OCI-LY7 (cell line): ENCODE measurements around the gene RCOR1. TPM values are rescaled to one million over a fixed set of nuclear protein-coding genes. Genes with fewer than 3 reads are reported as not detected.
A peak's percentile ranks its signal among the peaks of the same experiment; 100 is the strongest.

ENCODE experiments used
- BruUV-seq: library from RNA; stranded (reverse); fragments of 400-500 nt; replicated peaks from 2 replicates; lab custom pipeline; 2021; lab: Mats Ljungman, UMichigan
- CTCF ChIA-PET: fragments of 300-600 bp; sonication (Branson Sonifier 250); formaldehyde crosslinking; loops from one replicate; lab custom pipeline; 2022; ENCODE audit warnings: antibody characterized with exemption; ENCODE audit not compliant: unreplicated experiment; lab: Charles Lee
- POLR2A ChIA-PET: fragments of 300-600 bp; sonication (Branson Sonifier 250); formaldehyde crosslinking; loops from one replicate; lab custom pipeline; 2022; ENCODE audit warnings: antibody characterized with exemption; lab: Charles Lee
- DNase-seq: peaks from one replicate; pipeline ENCODE4 v3.0.0-alpha.2; 2015; ENCODE audit warnings: low spot score
- H2AFZ ChIP-seq: fragments of 200-600 bp; sonication (generic), shearing (Covaris generic); 2 replicates; pipeline ENCODE4 v1.6.1; 2014; ENCODE audit warnings: mild to moderate bottlenecking, antibody characterized with exemption, low read length, moderate library complexity
- H3K27ac ChIP-seq: fragments of 200-600 bp; sonication (generic); 2 replicates; pipeline ENCODE4 v1.5.1; 2014; ENCODE audit warnings: mixed run types, low read depth, mild to moderate bottlenecking, moderate library complexity, low read length, inconsistent platforms; ENCODE audit not compliant: poor library complexity, severe bottlenecking
- H3K36me3 ChIP-seq: fragments of 200-600 bp; sonication (generic); 2 replicates; pipeline ENCODE4 v1.6.1; 2014; ENCODE audit warnings: mild to moderate bottlenecking, antibody characterized with exemption, low read length, moderate library complexity, mixed read lengths; ENCODE audit not compliant: insufficient read depth
- H3K4me1 ChIP-seq: fragments of 200-600 bp; sonication (generic); 2 replicates; pipeline ENCODE4 v1.5.1; 2014; ENCODE audit warnings: mild to moderate bottlenecking, low read length; ENCODE audit not compliant: insufficient read depth, poor library complexity, severe bottlenecking
- H3K4me2 ChIP-seq: fragments of 200-600 bp; sonication (generic); 2 replicates; pipeline ENCODE4 v1.6.1; 2014; ENCODE audit warnings: mild to moderate bottlenecking, low read length
- H3K4me3 ChIP-seq: fragments of 200-600 bp; sonication (generic); 2 replicates; pipeline ENCODE4 v1.5.1; 2014; ENCODE audit warnings: mild to moderate bottlenecking, low read depth, low read length; ENCODE audit not compliant: poor library complexity, severe bottlenecking
- H3K79me2 ChIP-seq: fragments of 200-600 bp; sonication (generic); 2 replicates; pipeline ENCODE4 v1.6.1; 2016; ENCODE audit warnings: low read depth, mild to moderate bottlenecking, low read length, moderate library complexity, mixed read lengths; ENCODE audit not compliant: insufficient read depth
- H3K9me2 ChIP-seq: fragments of 200-600 bp; sonication (generic); 2 replicates; pipeline ENCODE4 v1.6.1; 2016; ENCODE audit warnings: mild to moderate bottlenecking, low read length, mixed read lengths; ENCODE audit not compliant: insufficient read depth
- H3K9me3 ChIP-seq: fragments of 200-600 bp; sonication (generic); 2 replicates; pipeline ENCODE4 v1.6.1; 2014; ENCODE audit warnings: mild to moderate bottlenecking, mixed run types, low read length, mixed read lengths
- H4K20me1 ChIP-seq: fragments of 200-600 bp; sonication (generic); 2 replicates; pipeline ENCODE4 v1.6.1; 2014; ENCODE audit warnings: mild to moderate bottlenecking, antibody characterized with exemption, low read length, moderate library complexity, mixed read lengths; ENCODE audit not compliant: insufficient read depth
- EZH2phosphoT487 ChIP-seq: fragments of 200-600 bp; sonication (generic); IDR thresholded peaks from 2 replicates; pipeline ENCODE4 v1.6.1; 2018; ENCODE audit warnings: low read depth, borderline replicate concordance, mild to moderate bottlenecking, mixed run types, antibody characterized with exemption, low read length, moderate library complexity, mixed read lengths
- intact Hi-C: fragments of 100-400 bp; cut with micrococcal nuclease; formaldehyde crosslinking; loops from one replicate; pipeline ENCODE4 v1.10.0; 2022; ENCODE audit not compliant: unreplicated experiment
- total RNA-seq, 2 experiments: library from RNA; depleted of rRNA in 1 of 2; stranded (reverse); fragments of >200 nt in 1 of 2; shearing (Covaris generic) in 1 of 2; gene quantifications; 2 replicates each; pipeline ENCODE4 v1.2.3, GENCODE V29; 2014 to 2022
- TF ChIP-seq, protein P1 (sequence below): fragments of 200-600 bp; sonication (generic); conservative IDR thresholded peaks from 2 replicates; pipeline ENCODE4 v1.5.1; 2014; ENCODE audit warnings: mild to moderate bottlenecking, antibody characterized with exemption, low read length, moderate library complexity, mixed read lengths

The RCOR1 gene
- total RNA-seq, 2 experiments from 2014 or later, result 12.1 to 30.2 TPM

DNA sequence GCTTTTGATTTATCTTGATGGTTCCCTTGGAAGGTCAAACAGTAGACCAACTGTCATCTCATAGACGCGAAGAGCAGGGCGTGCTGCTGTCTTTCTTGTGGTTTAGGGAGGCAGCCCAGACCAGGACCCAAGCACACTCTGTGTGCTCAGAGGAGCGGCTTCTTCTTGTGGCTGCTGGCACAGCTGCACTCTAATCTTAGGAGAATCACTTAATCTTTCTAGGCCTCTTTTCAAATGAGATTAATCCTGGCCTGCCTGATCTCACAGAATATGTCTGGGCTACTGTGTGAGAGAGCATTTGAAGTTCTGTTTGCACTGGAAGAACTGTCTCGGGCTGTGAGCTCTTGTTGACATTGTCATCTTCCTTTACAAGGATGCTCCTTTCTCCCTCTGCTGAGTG lies 124.8 kb downstream of the RCOR1 start:
- Histone ChIP-seq H2AFZ (no peak overlapping the region), H3K27ac (no peak overlapping the region), H3K4me1 (no peaks in the 10 kb centered on the region), H3K9me2 (no peaks in the 10 kb centered on the region), H3K36me3 (peaks cover 55% of the 10 kb centered on the region), H3K9me3 (no peaks in the 10 kb centered on the region), H3K4me3 (no peak overlapping the region), H3K79me2 (no peaks in the 10 kb centered on the region), H3K4me2 (no peak overlapping the region), H4K20me1 (no peaks in the 10 kb centered on the region)
- POLR2A ChIA-PET, result no interaction called here
- CTCF ChIA-PET, result interaction anchor here (1.0 kb wide), 1 partner anchor 358 kb away, joined by 3 read pairs; no protein-coding TSS in a partner anchor
- intact Hi-C loops, result no loop called here
- BruUV-seq, result no TSS peak
- no peak for DNase-seq
- TF ChIP-seq EZH2phosphoT487, result no peak
- TF ChIP-seq, protein P1, sequence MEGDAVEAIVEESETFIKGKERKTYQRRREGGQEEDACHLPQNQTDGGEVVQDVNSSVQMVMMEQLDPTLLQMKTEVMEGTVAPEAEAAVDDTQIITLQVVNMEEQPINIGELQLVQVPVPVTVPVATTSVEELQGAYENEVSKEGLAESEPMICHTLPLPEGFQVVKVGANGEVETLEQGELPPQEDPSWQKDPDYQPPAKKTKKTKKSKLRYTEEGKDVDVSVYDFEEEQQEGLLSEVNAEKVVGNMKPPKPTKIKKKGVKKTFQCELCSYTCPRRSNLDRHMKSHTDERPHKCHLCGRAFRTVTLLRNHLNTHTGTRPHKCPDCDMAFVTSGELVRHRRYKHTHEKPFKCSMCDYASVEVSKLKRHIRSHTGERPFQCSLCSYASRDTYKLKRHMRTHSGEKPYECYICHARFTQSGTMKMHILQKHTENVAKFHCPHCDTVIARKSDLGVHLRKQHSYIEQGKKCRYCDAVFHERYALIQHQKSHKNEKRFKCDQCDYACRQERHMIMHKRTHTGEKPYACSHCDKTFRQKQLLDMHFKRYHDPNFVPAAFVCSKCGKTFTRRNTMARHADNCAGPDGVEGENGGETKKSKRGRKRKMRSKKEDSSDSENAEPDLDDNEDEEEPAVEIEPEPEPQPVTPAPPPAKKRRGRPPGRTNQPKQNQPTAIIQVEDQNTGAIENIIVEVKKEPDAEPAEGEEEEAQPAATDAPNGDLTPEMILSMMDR, result no peak

DNA sequence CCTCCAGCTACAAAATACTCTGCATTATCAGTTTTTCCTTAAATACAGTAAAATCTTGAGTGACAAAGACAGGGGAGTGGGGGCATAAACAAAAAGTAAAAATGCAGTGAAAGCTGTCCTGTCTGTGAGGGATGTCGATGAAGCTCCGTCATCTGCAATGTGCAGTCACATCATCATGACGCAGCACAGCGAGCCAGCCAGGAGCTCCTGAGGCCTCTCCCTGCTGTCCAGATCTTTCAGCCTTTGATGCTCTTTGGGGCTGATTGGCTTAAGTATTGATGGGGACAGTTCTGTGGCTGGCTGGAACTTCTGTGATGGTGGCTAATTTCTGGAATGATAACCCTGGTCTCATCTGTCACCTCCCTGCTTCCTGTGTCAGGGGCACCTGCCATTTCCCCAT lies 130.2 kb downstream of the RCOR1 start:
- H3K4me1 ChIP-seq, result no peaks in the 10 kb centered on the region
- no peak for DNase-seq
- no peak overlapping the region for H3K27ac ChIP-seq
- no peaks in the 10 kb centered on the region for H3K9me3 ChIP-seq
- no peaks in the 10 kb centered on the region for H3K79me2 ChIP-seq
- H3K36me3 ChIP-seq, result peaks cover 73% of the 10 kb centered on the region
- H3K9me2 ChIP-seq, result no peaks in the 10 kb centered on the region
- no peak for TF ChIP-seq EZH2phosphoT487
- TF ChIP-seq, protein P1, result no peak
- no peak overlapping the region for H3K4me3 ChIP-seq
- no peaks in the 10 kb centered on the region for H4K20me1 ChIP-seq
- no peak overlapping the region for H2AFZ ChIP-seq
- intact Hi-C loops, result no loop called here
- no peak overlapping the region for H3K4me2 ChIP-seq
- POLR2A ChIA-PET, result interaction anchor here (0.7 kb wide), 1 partner anchor 128 kb away, joined by 4 read pairs; no protein-coding TSS in a partner anchor
- TSS peak; percentile 6 for BruUV-seq
- CTCF ChIA-PET, result no interaction called here

DNA sequence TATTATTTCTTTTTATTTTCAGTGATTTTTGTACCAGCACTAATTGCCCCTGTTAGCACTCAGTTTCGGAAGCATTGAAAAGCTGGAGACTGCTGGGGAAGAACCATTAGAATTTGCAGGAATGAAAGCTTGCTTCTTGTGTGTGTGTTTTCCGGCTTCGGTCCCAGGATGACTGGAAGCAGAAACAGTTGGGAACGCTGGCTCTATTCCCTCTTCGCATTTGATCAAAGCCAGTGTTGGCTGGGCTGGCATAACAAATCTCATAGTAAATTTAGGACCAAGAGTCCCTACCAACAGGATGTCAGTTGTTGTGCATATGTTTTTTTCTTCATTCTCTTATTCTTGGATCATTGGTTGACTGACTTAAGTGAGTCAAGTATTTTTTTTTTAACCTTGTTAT lies 131.2 kb downstream of the RCOR1 start:
- DNase-seq, result no peak
- ChIA-PET POLR2A (no interaction called here), CTCF (no interaction called here)
- no peak overlapping the region for H2AFZ ChIP-seq
- no peaks in the 10 kb centered on the region for H4K20me1 ChIP-seq
- BruUV-seq, result no TSS peak
- TF ChIP-seq EZH2phosphoT487, result no peak
- TF ChIP-seq, protein P1, result no peak
- H3K79me2 ChIP-seq, result no peaks in the 10 kb centered on the region
- no peak overlapping the region for H3K4me3 ChIP-seq
- H3K4me1 ChIP-seq, result no peaks in the 10 kb centered on the region
- H3K9me2 ChIP-seq, result no peaks in the 10 kb centered on the region
- no peaks in the 10 kb centered on the region for H3K9me3 ChIP-seq
- H3K36me3 ChIP-seq, result peaks cover 73% of the 10 kb centered on the region
- H3K27ac ChIP-seq, result no peak overlapping the region
- no peak overlapping the region for H3K4me2 ChIP-seq
- intact Hi-C loops, result no loop called here
